Kidney (tissue), 14 donors: ENCODE data around the gene RAB3IL1. TPM values are rescaled to one million over a fixed set of nuclear protein-coding genes. Genes with fewer than 3 reads are reported as not detected.

Source experiments
- DNase-seq, 5 donors: peaks; one replicate each; pipeline ENCODE4 v3.0.0-alpha.2; 2013 to 2020
- FAIRE-seq: peaks from 2 replicates; lab custom pipeline; 2012; peaks lifted over from hg19 to GRCh38; lab: Jason Lieb, UNC
- H3K27ac ChIP-seq, 2 donors: one replicate each; pipeline ENCODE4 v1.7.0; 2013; ENCODE audit warnings: low read depth in 2 of 2, low read length in 2 of 2, inconsistent platforms in 1 of 2
- H3K27me3 ChIP-seq: one replicate; pipeline ENCODE4 v1.7.1; 2013; ENCODE audit warnings: low read length, inconsistent platforms; ENCODE audit not compliant: control insufficient read depth, insufficient read depth
- H3K36me3 ChIP-seq, 3 donors: one replicate each; pipeline versions ENCODE4 v1.7.0 to v1.7.1; 2013; ENCODE audit warnings: low read length in 3 of 3, control low read depth in 1 of 3, inconsistent platforms in 1 of 3; ENCODE audit not compliant: insufficient read depth in 3 of 3, control insufficient read depth in 2 of 3
- H3K4me1 ChIP-seq, 3 donors: one replicate each; pipeline versions ENCODE4 v1.7.0 to v1.7.1; 2013; ENCODE audit warnings: low read length in 3 of 3, inconsistent platforms in 1 of 3, low read depth in 1 of 3; ENCODE audit not compliant: control insufficient read depth in 2 of 3, insufficient read depth in 2 of 3
- H3K4me3 ChIP-seq, 3 donors: one replicate each; pipeline versions ENCODE4 v1.7.0 to v1.8.1; 2013; ENCODE audit warnings: low read length in 3 of 3, control low read depth in 1 of 3, inconsistent platforms in 1 of 3
- H3K9ac ChIP-seq, 3 donors: one replicate each; pipeline versions ENCODE4 v1.7.0 to v1.7.1; 2013; ENCODE audit warnings: low read length in 3 of 3, control low read depth in 1 of 3, inconsistent platforms in 1 of 3
- H3K9me3 ChIP-seq, 3 donors: one replicate each; pipeline versions ENCODE4 v1.7.0 to v1.7.1; 2013; ENCODE audit warnings: low read length in 3 of 3, control low read depth in 1 of 3, inconsistent platforms in 1 of 3; ENCODE audit not compliant: control insufficient read depth in 2 of 3, insufficient read depth in 1 of 3
- intact Hi-C: fragments of 100-400 bp; cut with DNase I; formaldehyde crosslinking; loops from one replicate; pipeline ENCODE4 v1.11.1; 2022
- polyA plus RNA-seq: library from polyadenylated mRNA; stranded (reverse); fragments of 350-450 nt; fragmentation: Illumina TruSeq; extraction: RNeasy Lipid Tissue Mini Kit (QIAGEN cat#74804); gene quantifications from one replicate; pipeline ENCODE4 v1.2.3, GENCODE V29; 2014; ENCODE audit warnings: low read depth, low replicate concordance; ENCODE audit not compliant: insufficient read depth
- total RNA-seq: library from RNA; stranded (reverse); fragmentation: NEBNext Ultra II Directional; extraction: Animal tissue kit (Norgen Biotek cat#: 25700); gene quantifications from one replicate; pipeline ENCODE4 v1.2.1, GENCODE V29; 2021
- TF ChIP-seq, protein P1 (sequence below): IDR thresholded peaks from 3 replicates; pipeline ENCODE4 v1.5.1; 2012; ENCODE audit warnings: mild to moderate bottlenecking, moderate library complexity, borderline replicate concordance; ENCODE audit not compliant: insufficient read depth; ENCODE audit errors: extremely low read depth
- donor health status: control.
- donor health status: control.
- donor health status: control.
- donor health status: control.
- donor health status: control.
- donor health status: DM: yes; HTN: yes; CAD: no.
- donor health status: Normal renal cell carcinoma (clear cell type).

RAB3IL1 gene
- total and polyA plus RNA-seq, 2 donors from 2014 or later = 14.6 to 27.8 TPM

DNA sequence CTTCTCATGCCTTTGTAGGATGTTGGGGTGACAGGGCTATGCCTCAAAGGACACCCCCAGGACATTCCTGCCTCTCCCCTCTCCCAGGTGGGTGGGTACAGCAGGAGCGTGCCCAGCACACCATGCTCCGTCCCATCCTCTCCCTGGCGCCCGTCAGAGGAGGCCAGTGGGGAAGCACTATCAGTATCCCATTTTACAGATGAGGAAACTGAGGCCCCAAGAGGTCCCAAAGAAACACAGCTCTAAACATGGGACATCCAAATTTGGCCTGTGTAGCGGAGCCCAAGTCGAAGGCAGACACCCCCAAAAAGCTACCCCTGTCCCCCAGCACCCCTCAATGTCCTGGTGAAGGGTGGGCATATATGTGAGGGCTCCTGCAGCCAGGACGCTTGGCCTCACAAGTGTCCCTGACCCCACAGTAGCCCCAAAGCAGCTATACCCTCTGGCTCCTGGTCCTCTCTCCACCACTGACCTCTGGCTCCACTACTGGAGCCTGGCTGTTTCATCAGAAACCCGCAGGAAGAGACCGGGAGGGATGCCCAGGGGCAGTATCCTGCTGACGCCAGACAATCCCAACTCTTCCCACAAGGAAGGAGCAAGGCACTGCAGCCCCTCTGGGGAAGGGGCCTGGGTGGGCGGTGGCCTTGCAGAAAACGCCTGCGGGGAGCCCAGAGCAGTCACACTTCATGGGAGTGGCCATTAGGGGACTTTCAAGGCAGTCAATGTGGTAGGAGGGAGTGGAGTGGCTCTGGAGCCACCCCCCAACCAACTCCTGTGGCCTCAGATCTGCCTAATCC lies 31.4 kb downstream of the RAB3IL1 start:
- intact Hi-C loops = no loop called here
- Histone ChIP-seq H3K4me3 (no peak overlapping the region), H3K9me3 (no peaks in the 10 kb centered on the region), H3K4me1 (peaks cover 0 to 13% (median 12%) of the 10 kb centered on the region in 3 donors), H3K9ac (no peak overlapping the region), H3K36me3 (no peaks in the 10 kb centered on the region), H3K27me3 (no peaks in the 10 kb centered on the region), H3K27ac (no peak overlapping the region)
- no peak for DNase-seq
- no peak for FAIRE-seq
- TF ChIP-seq, protein P1, sequence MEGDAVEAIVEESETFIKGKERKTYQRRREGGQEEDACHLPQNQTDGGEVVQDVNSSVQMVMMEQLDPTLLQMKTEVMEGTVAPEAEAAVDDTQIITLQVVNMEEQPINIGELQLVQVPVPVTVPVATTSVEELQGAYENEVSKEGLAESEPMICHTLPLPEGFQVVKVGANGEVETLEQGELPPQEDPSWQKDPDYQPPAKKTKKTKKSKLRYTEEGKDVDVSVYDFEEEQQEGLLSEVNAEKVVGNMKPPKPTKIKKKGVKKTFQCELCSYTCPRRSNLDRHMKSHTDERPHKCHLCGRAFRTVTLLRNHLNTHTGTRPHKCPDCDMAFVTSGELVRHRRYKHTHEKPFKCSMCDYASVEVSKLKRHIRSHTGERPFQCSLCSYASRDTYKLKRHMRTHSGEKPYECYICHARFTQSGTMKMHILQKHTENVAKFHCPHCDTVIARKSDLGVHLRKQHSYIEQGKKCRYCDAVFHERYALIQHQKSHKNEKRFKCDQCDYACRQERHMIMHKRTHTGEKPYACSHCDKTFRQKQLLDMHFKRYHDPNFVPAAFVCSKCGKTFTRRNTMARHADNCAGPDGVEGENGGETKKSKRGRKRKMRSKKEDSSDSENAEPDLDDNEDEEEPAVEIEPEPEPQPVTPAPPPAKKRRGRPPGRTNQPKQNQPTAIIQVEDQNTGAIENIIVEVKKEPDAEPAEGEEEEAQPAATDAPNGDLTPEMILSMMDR = no peak

GRCh38 chr11:61885166-61885778 lies 32.1 kb downstream of the RAB3IL1 start:
- H3K9ac ChIP-seq = no peak overlapping the region

GRCh38 chr11:61883947-61884346 lies 33.4 kb downstream of the RAB3IL1 start:
- no peaks in the 10 kb centered on the region for H3K27me3 ChIP-seq
- H3K36me3 ChIP-seq = no peaks in the 10 kb centered on the region
- H3K27ac ChIP-seq = no peak overlapping the region
- H3K9me3 ChIP-seq = no peaks in the 10 kb centered on the region
- intact Hi-C loops = no loop called here
- no peak overlapping the region for H3K9ac ChIP-seq
- TF ChIP-seq, protein P1 = no peak
- FAIRE-seq (no peak), DNase-seq (no peak)
- no peak overlapping the region for H3K4me3 ChIP-seq
- peaks cover 0 to 5% (median 3%) of the 10 kb centered on the region in 3 donors for H3K4me1 ChIP-seq

More at GRCh38 chr11:61885166-61885778, 32.1 kb downstream of the RAB3IL1 start:
- no peak for DNase-seq
- TF ChIP-seq, protein P1 = no peak
- intact Hi-C loops = no loop called here
- no peaks in the 10 kb centered on the region for H3K9me3 ChIP-seq
- no peak for FAIRE-seq
- H3K4me3 ChIP-seq = no peak overlapping the region
- H3K27ac ChIP-seq = no peak overlapping the region
- H3K4me1 ChIP-seq = peaks cover 0 to 9% (median 5%) of the 10 kb centered on the region in 3 donors
- no peaks in the 10 kb centered on the region for H3K36me3 ChIP-seq
- no peaks in the 10 kb centered on the region for H3K27me3 ChIP-seq
